SU-DHL-6 (cell line): ENCODE measurements around the gene GP1BA.

ENCODE experiments used
- H2AFZ ChIP-seq: fragments of 200-600 bp; sonication (generic); 2 replicates; pipeline ENCODE4 v1.6.1; 2014; ENCODE audit warnings: low read depth, mild to moderate bottlenecking, moderate library complexity, mixed read lengths, antibody characterized with exemption, low read length; ENCODE audit not compliant: severe bottlenecking
- H3F3A ChIP-seq: fragments of 200-600 bp; shearing (Covaris generic); 2 replicates; pipeline ENCODE4 v1.6.0; 2016; ENCODE audit warnings: antibody characterized with exemption, mild to moderate bottlenecking; ENCODE audit not compliant: insufficient read depth
- H3K27ac ChIP-seq: fragments of 200-600 bp; sonication (generic); 2 replicates; pipeline ENCODE4 v1.5.1; 2016; ENCODE audit warnings: low read depth, mild to moderate bottlenecking, low read length, moderate library complexity, mixed read lengths
- H3K27me3 ChIP-seq: fragments of 200-600 bp; sonication (generic), shearing (Covaris generic); 2 replicates; pipeline ENCODE4 v1.6.0; 2014; ENCODE audit warnings: mild to moderate bottlenecking, low read length
- H3K36me3 ChIP-seq: fragments of 200-600 bp; sonication (generic); 2 replicates; pipeline ENCODE4 v1.6.1; 2014; ENCODE audit warnings: mild to moderate bottlenecking, low read length, mixed read lengths
- H3K4me2 ChIP-seq: fragments of 300-600, 200-600 bp; shearing (Covaris generic), sonication (generic); 2 replicates; pipeline ENCODE4 v1.6.0; 2014; ENCODE audit warnings: low read length, low read depth, mild to moderate bottlenecking; ENCODE audit not compliant: poor library complexity, severe bottlenecking
- H3K4me3 ChIP-seq: fragments of 200-600 bp; sonication (generic); 2 replicates; pipeline ENCODE4 v1.5.1; 2014; ENCODE audit warnings: antibody characterized with exemption, low read length, mild to moderate bottlenecking, mixed read lengths; ENCODE audit not compliant: insufficient read depth, poor library complexity, severe bottlenecking
- H3K79me2 ChIP-seq: fragments of 200-600 bp; sonication (generic); 2 replicates; pipeline ENCODE4 v1.6.1; 2014; ENCODE audit warnings: mild to moderate bottlenecking, low read length, moderate library complexity; ENCODE audit not compliant: insufficient read depth
- H3K9ac ChIP-seq: fragments of 200-600 bp; sonication (generic); 2 replicates; pipeline ENCODE4 v1.7.0; 2014; ENCODE audit warnings: mild to moderate bottlenecking, low read length
- H3K9me2 ChIP-seq: fragments of 200-600 bp; sonication (generic); replicated peaks from 2 replicates; pipeline ENCODE4 v1.6.1; 2014; ENCODE audit warnings: low read length; ENCODE audit not compliant: insufficient read depth
- H3K9me3 ChIP-seq: fragments of 200-600 bp; sonication (generic); 2 replicates; pipeline ENCODE4 v1.6.1; 2014; ENCODE audit warnings: low read length, mixed read lengths; ENCODE audit not compliant: insufficient read depth
- H4K20me1 ChIP-seq: fragments of 200-600 bp; sonication (generic); 2 replicates; pipeline ENCODE4 v1.6.1; 2014; ENCODE audit warnings: low read depth, mild to moderate bottlenecking, antibody characterized with exemption, low read length, moderate library complexity, mixed read lengths
- CTCF ChIP-seq: fragments of 200-600 bp; sonication (generic); IDR thresholded peaks from one replicate; pipeline ENCODE4 v1.5.1; 2017; ENCODE audit warnings: antibody characterized with exemption, mild to moderate bottlenecking, low read length, moderate library complexity; ENCODE audit not compliant: insufficient read depth, poor library complexity, severe bottlenecking
- EZH2phosphoT487 ChIP-seq: fragments of 200-600 bp; sonication (generic), shearing (Covaris generic); conservative IDR thresholded peaks from 2 replicates; pipeline ENCODE4 v1.6.1; 2018; ENCODE audit warnings: mild to moderate bottlenecking, antibody characterized with exemption, low read length, moderate library complexity, mixed read lengths

Gene GP1BA

GRCh38 chr17:4950746-4951204, 18.7 kb downstream of the GP1BA start, which contains the start of gene ENO3:
TSS of gene ENO3 (plus strand) at chr17:4951119. CDS start at chr17:4951830, 711 bp downstream.
- H3K4me2 ChIP-seq: peak within 1 kb of the TSS; percentile 98
- H2AFZ ChIP-seq: peak within 1 kb of the TSS; percentile 21
- H3F3A ChIP-seq: peaks cover 31% of the 10 kb centered on the region
- H3K9me3 ChIP-seq: no peaks in the 10 kb centered on the region
- H3K9ac ChIP-seq: peak within 1 kb of the TSS; percentile 100
- peaks cover 3% of the 10 kb centered on the region; the same call in 1 of the 2 replicates for H4K20me1 ChIP-seq
- no peaks in the 10 kb centered on the region for H3K27me3 ChIP-seq
- peaks cover 24% of the 10 kb centered on the region for H3K79me2 ChIP-seq
- peak within 1 kb of the TSS; percentile 100 for H3K27ac ChIP-seq
- TF ChIP-seq EZH2phosphoT487 (no peak), CTCF (no peak)
- peak within 1 kb of the TSS; percentile 100 for H3K4me3 ChIP-seq
- H3K9me2 ChIP-seq: no peaks in the 10 kb centered on the region
- H3K36me3 ChIP-seq: peaks cover 11% of the 10 kb centered on the region; the same call in 1 of the 2 replicates

GRCh38 chr17:4951486-4951885, 19.4 kb downstream of the GP1BA start:
- H4K20me1 ChIP-seq: no peaks in the 10 kb centered on the region
- no peak overlapping the region for H3K9ac ChIP-seq
- no peak overlapping the region for H3K27ac ChIP-seq
- no peaks in the 10 kb centered on the region for H3K27me3 ChIP-seq
- H3K4me2 ChIP-seq: no peak overlapping the region
- H3F3A ChIP-seq: peaks cover 24% of the 10 kb centered on the region
- no peaks in the 10 kb centered on the region for H3K9me3 ChIP-seq
- peaks cover 7% of the 10 kb centered on the region; the same call in 1 of the 2 replicates for H3K36me3 ChIP-seq
- TF ChIP-seq EZH2phosphoT487: no peak
- TF ChIP-seq CTCF: no peak
- H3K9me2 ChIP-seq: no peaks in the 10 kb centered on the region
- no peak overlapping the region for H3K4me3 ChIP-seq
- H2AFZ ChIP-seq: no peak overlapping the region
- peaks cover 18% of the 10 kb centered on the region for H3K79me2 ChIP-seq

- Histone ChIP-seq H3K4me3 (no peak overlapping the region), H3K9ac (no peak overlapping the region), H3K4me2 (no peak overlapping the region), H3K27ac (no peak overlapping the region), H3K27me3 (no peaks in the 10 kb centered on the region), H3K9me3 (no peaks in the 10 kb centered on the region), H3F3A (peaks cover 7% of the 10 kb centered on the region), H2AFZ (no peak overlapping the region), H3K79me2 (no peaks in the 10 kb centered on the region), H3K9me2 (no peaks in the 10 kb centered on the region), H3K36me3 (no peaks in the 10 kb centered on the region), H4K20me1 (no peaks in the 10 kb centered on the region)
- TF ChIP-seq EZH2phosphoT487 (no peak), CTCF (no peak)
Observed at GRCh38 chr17:4953451-4953961, 21.4 kb downstream of the GP1BA start.
